ENCODE data around the gene WASHC4. TPM values are rescaled to one million over a fixed set of nuclear protein-coding genes. Genes with fewer than 3 reads are reported as not detected.

The WASHC4 gene
- total and polyA plus RNA-seq, 2 experiments from 2014 or later = 75.7 to 83.0 TPM

DNA sequence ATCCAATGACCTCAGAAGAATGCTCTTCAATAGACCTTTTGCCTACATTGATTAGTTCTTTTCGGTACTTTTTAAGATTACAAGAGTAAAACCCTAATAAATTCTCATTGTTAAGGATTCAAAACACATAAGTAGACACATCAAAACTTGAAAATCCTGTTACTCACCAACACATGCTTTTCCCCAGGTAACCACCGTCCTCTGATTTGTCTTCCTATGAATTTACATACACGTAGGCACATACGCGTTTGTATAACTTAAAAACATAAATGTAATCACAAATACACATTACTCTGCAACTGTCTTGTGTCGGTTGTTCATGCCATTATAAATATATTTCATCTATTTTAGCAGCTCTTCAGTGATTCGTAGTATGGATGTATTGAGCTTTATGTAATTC is 910 bp upstream of the WASHC4 start:
- H4K20me1 ChIP-seq (replicated peaks; ENCODE audit: insufficient read depth) = peaks cover 4% of the 10 kb centered on the region; the same call in 1 of the 2 replicates
- peaks cover 33% of the 10 kb centered on the region for H3K4me1 Mint-ChIP-seq
- no peaks in the 10 kb centered on the region for H3K36me3 ChIP-seq (ENCODE audit: insufficient read depth)
- H3K4me3 ChIP-seq = peak overlapping the region; percentile 72
- no peaks in the 10 kb centered on the region for H3K27me3 Mint-ChIP-seq (ENCODE audit: insufficient read depth, low read depth, poor library complexity)
- TF ChIP-seq EZH2 (IDR thresholded peaks at IDR 0.05; ENCODE audit: low read depth, unreplicated experiment) = no peak
- TF ChIP-seq, protein P1, sequence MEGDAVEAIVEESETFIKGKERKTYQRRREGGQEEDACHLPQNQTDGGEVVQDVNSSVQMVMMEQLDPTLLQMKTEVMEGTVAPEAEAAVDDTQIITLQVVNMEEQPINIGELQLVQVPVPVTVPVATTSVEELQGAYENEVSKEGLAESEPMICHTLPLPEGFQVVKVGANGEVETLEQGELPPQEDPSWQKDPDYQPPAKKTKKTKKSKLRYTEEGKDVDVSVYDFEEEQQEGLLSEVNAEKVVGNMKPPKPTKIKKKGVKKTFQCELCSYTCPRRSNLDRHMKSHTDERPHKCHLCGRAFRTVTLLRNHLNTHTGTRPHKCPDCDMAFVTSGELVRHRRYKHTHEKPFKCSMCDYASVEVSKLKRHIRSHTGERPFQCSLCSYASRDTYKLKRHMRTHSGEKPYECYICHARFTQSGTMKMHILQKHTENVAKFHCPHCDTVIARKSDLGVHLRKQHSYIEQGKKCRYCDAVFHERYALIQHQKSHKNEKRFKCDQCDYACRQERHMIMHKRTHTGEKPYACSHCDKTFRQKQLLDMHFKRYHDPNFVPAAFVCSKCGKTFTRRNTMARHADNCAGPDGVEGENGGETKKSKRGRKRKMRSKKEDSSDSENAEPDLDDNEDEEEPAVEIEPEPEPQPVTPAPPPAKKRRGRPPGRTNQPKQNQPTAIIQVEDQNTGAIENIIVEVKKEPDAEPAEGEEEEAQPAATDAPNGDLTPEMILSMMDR (conservative IDR thresholded peaks at IDR 0.05; ENCODE audit: low read depth in 2 of 2) = no peak
- no peak for TF ChIP-seq POLR2AphosphoS5 (IDR thresholded peaks at IDR 0.05; ENCODE audit: low read depth)
- no peak for TF ChIP-seq STAT1 (IDR thresholded peaks at IDR 0.05; ENCODE audit: unreplicated experiment)
- no peak for TF ChIP-seq ZNF114 (CRISPR knock-in tag; IDR thresholded peaks at IDR 0.05)
- TF ChIP-seq, protein P2, sequence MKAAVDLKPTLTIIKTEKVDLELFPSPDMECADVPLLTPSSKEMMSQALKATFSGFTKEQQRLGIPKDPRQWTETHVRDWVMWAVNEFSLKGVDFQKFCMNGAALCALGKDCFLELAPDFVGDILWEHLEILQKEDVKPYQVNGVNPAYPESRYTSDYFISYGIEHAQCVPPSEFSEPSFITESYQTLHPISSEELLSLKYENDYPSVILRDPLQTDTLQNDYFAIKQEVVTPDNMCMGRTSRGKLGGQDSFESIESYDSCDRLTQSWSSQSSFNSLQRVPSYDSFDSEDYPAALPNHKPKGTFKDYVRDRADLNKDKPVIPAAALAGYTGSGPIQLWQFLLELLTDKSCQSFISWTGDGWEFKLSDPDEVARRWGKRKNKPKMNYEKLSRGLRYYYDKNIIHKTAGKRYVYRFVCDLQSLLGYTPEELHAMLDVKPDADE (IDR thresholded peaks at IDR 0.05) = no peak
- TF ChIP-seq, protein P3, sequence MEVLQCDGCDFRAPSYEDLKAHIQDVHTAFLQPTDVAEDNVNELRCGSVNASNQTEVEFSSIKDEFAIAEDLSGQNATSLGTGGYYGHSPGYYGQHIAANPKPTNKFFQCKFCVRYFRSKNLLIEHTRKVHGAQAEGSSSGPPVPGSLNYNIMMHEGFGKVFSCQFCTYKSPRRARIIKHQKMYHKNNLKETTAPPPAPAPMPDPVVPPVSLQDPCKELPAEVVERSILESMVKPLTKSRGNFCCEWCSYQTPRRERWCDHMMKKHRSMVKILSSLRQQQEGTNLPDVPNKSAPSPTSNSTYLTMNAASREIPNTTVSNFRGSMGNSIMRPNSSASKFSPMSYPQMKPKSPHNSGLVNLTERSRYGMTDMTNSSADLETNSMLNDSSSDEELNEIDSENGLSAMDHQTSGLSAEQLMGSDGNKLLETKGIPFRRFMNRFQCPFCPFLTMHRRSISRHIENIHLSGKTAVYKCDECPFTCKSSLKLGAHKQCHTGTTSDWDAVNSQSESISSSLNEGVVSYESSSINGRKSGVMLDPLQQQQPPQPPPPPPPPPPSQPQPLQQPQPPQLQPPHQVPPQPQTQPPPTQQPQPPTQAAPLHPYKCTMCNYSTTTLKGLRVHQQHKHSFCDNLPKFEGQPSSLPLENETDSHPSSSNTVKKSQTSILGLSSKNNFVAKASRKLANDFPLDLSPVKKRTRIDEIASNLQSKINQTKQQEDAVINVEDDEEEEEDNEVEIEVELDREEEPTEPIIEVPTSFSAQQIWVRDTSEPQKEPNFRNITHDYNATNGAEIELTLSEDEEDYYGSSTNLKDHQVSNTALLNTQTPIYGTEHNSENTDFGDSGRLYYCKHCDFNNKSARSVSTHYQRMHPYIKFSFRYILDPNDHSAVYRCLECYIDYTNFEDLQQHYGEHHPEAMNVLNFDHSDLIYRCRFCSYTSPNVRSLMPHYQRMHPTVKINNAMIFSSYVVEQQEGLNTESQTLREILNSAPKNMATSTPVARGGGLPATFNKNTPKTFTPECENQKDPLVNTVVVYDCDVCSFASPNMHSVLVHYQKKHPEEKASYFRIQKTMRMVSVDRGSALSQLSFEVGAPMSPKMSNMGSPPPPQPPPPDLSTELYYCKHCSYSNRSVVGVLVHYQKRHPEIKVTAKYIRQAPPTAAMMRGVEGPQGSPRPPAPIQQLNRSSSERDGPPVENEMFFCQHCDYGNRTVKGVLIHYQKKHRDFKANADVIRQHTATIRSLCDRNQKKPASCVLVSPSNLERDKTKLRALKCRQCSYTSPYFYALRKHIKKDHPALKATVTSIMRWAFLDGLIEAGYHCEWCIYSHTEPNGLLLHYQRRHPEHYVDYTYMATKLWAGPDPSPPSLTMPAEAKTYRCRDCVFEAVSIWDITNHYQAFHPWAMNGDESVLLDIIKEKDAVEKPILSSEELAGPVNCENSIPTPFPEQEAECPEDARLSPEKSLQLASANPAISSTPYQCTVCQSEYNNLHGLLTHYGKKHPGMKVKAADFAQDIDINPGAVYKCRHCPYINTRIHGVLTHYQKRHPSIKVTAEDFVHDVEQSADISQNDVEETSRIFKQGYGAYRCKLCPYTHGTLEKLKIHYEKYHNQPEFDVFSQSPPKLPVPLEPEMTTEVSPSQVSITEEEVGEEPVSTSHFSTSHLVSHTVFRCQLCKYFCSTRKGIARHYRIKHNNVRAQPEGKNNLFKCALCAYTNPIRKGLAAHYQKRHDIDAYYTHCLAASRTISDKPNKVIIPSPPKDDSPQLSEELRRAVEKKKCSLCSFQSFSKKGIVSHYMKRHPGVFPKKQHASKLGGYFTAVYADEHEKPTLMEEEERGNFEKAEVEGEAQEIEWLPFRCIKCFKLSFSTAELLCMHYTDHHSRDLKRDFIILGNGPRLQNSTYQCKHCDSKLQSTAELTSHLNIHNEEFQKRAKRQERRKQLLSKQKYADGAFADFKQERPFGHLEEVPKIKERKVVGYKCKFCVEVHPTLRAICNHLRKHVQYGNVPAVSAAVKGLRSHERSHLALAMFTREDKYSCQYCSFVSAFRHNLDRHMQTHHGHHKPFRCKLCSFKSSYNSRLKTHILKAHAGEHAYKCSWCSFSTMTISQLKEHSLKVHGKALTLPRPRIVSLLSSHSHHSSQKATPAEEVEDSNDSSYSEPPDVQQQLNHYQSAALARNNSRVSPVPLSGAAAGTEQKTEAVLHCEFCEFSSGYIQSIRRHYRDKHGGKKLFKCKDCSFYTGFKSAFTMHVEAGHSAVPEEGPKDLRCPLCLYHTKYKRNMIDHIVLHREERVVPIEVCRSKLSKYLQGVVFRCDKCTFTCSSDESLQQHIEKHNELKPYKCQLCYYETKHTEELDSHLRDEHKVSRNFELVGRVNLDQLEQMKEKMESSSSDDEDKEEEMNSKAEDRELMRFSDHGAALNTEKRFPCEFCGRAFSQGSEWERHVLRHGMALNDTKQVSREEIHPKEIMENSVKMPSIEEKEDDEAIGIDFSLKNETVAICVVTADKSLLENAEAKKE (CRISPR knock-in tag; IDR thresholded peaks at IDR 0.05) = no peak
- TF ChIP-seq CREB1 (CRISPR knock-in tag; IDR thresholded peaks at IDR 0.05; ENCODE audit: low read depth) = no peak
- TF ChIP-seq ZNF331 (CRISPR knock-in tag; IDR thresholded peaks at IDR 0.05; ENCODE audit: low read depth) = no peak
- TF ChIP-seq JUNB (IDR thresholded peaks at IDR 0.05; ENCODE audit: unreplicated experiment) = no peak
- TF ChIP-seq NANOG (IDR thresholded peaks at IDR 0.05; ENCODE audit: borderline replicate concordance) = no peak
- TF ChIP-seq EZH2phosphoT487 (IDR thresholded peaks at IDR 0.05; ENCODE audit: unreplicated experiment) = no peak
- TF ChIP-seq, protein P4, sequence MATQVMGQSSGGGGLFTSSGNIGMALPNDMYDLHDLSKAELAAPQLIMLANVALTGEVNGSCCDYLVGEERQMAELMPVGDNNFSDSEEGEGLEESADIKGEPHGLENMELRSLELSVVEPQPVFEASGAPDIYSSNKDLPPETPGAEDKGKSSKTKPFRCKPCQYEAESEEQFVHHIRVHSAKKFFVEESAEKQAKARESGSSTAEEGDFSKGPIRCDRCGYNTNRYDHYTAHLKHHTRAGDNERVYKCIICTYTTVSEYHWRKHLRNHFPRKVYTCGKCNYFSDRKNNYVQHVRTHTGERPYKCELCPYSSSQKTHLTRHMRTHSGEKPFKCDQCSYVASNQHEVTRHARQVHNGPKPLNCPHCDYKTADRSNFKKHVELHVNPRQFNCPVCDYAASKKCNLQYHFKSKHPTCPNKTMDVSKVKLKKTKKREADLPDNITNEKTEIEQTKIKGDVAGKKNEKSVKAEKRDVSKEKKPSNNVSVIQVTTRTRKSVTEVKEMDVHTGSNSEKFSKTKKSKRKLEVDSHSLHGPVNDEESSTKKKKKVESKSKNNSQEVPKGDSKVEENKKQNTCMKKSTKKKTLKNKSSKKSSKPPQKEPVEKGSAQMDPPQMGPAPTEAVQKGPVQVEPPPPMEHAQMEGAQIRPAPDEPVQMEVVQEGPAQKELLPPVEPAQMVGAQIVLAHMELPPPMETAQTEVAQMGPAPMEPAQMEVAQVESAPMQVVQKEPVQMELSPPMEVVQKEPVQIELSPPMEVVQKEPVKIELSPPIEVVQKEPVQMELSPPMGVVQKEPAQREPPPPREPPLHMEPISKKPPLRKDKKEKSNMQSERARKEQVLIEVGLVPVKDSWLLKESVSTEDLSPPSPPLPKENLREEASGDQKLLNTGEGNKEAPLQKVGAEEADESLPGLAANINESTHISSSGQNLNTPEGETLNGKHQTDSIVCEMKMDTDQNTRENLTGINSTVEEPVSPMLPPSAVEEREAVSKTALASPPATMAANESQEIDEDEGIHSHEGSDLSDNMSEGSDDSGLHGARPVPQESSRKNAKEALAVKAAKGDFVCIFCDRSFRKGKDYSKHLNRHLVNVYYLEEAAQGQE (IDR thresholded peaks at IDR 0.05; ENCODE audit: unreplicated experiment) = no peak
- peak overlapping the region; percentile 94 for H2AFZ ChIP-seq
- ATAC-seq (no peak), DNase-seq (ENCODE audit: low spot score) (no peak)
- H3K79me2 ChIP-seq (replicated peaks; ENCODE audit: insufficient read depth) = peaks cover 36% of the 10 kb centered on the region
- no peaks in the 10 kb centered on the region for H3K9me3 Mint-ChIP-seq
- H3K36me3 Mint-ChIP-seq (ENCODE audit: low read depth) = no peaks in the 10 kb centered on the region
- H3K4me3 Mint-ChIP-seq = peak overlapping the region; percentile 88
- no peaks in the 10 kb centered on the region for H3K9me2 ChIP-seq (ENCODE audit: insufficient read depth)
- peak overlapping the region; percentile 87 for H3K4me2 ChIP-seq
- H3F3A ChIP-seq (replicated peaks; ENCODE audit: low read depth) = no peaks in the 10 kb centered on the region
- no peaks in the 10 kb centered on the region for H3K27me3 ChIP-seq (ENCODE audit: insufficient read depth)
- peaks cover 28% of the 10 kb centered on the region for H3K4me1 ChIP-seq (ENCODE audit: insufficient read depth)
- H3K27ac ChIP-seq (ENCODE audit: low read depth) = no peak overlapping the region
- H3K27ac Mint-ChIP-seq = no peak overlapping the region

All from GM23338 (cell line).